Retinal pigment epithelial cell (primary cell): ENCODE data around the gene PER3.

Source experiments
- DNase-seq: peaks from one replicate; pipeline ENCODE4 v3.0.0-alpha.2; 2010; ENCODE audit warnings: low read depth
- H3K4me3 ChIP-seq: 2 replicates; pipeline ENCODE4 v1.5.1; 2011; ENCODE audit warnings: mild to moderate bottlenecking, low read length, control low read depth, moderate library complexity
- CTCF ChIP-seq: conservative IDR thresholded peaks from 2 replicates; pipeline ENCODE4 v1.5.1; 2011; ENCODE audit warnings: low read depth, low read length, control low read depth, inconsistent platforms

PER3 gene

DNA sequence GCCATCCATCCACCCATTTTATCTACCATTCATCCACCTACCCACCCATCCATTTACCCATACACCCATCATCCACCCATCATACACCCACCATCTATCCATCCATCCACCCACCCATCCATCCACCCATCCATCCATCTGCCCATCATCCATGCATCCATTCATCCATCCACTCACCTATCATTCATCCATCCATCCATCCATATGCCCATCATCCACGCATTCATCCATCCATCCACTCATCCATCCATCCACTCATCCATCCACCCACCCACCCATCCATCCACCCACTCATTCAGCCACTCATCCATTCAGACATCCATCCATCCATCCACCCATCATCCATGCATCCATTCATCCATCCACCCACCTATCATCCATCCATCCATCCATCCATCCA, 100.7 kb downstream of the PER3 start:
- no peak for DNase-seq
- no peak overlapping the region for H3K4me3 ChIP-seq
- no peak for TF ChIP-seq CTCF

- DNase-seq = no peak
- H3K4me3 ChIP-seq = no peak overlapping the region
- no peak for TF ChIP-seq CTCF
Observed at GRCh38 chr1:7885513-7886404, 101.7 kb downstream of the PER3 start.

- peak overlapping the region; percentile 5 for H3K4me3 ChIP-seq
- DNase-seq = peak; percentile 68
- no peak for TF ChIP-seq CTCF
Observed at GRCh38 chr1:7886405-7886745, 102.3 kb downstream of the PER3 start.

- TF ChIP-seq CTCF = no peak
- DNase-seq = peak; percentile 12
Observed at GRCh38 chr1:7888248-7889081, 104.4 kb downstream of the PER3 start.

GRCh38 chr1:7890853-7891252, 106.8 kb downstream of the PER3 start:
- TF ChIP-seq CTCF = no peak
- no peak for DNase-seq
- no peak overlapping the region for H3K4me3 ChIP-seq

More at GRCh38 chr1:7888248-7889081, 104.4 kb downstream of the PER3 start:
- no peak overlapping the region for H3K4me3 ChIP-seq

DNA sequence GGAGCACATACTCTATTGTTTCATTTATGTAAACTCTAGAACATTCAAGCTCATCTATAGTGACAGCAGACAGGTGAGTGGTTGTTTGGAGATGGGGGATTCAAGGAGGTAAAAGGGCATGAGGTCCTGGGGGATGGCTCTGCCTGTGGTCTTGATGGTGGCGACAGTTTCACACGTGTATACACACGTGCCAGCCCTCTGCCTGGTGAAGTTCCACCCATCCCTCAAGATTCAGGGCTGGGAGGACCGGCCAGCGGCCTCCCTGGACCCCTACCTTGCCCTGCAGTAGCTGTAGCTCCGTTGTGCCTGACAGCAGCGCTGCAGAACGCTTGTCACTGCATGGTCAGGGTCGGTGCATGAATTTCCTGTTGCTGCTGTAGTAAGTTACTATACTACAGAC, 107.7 kb downstream of the PER3 start:
- DNase-seq = no peak

More for the DNA sequence above, 107.7 kb downstream of the PER3 start:
- TF ChIP-seq CTCF = no peak
- no peak overlapping the region for H3K4me3 ChIP-seq
